ENCODE measurements around the gene SLC27A2. TPM values are rescaled to one million over a fixed set of nuclear protein-coding genes. Genes with fewer than 3 reads are reported as not detected.
"Not testable (repeated sequence)": the region's sequence is repeated elsewhere in the genome, so short reads cannot be mapped to it uniquely, and the experiment has no call there.

SLC27A2 gene
- polyA plus RNA-seq (2011; rRNA removed) (0.11 TPM in 1 of 2 replicates, not detected in the other), polyA minus RNA-seq (2011; rRNA and poly(A)+ RNA removed) (not detected in 2 replicates)

- Histone ChIP-seq H3K4me3 (ENCODE audit: low read depth, low read length) (peak within 1 kb of the TSS; percentile 60), H3K9me3 (ENCODE audit: control insufficient read depth, insufficient read depth, low read length) (no peaks in the 10 kb centered on the region; the same call in 1 of the 2 replicates), H3K27ac (ENCODE audit: low read depth, low read length) (no peak within 1 kb of the TSS), H3K27me3 (ENCODE audit: control insufficient read depth, insufficient read depth, low read length) (peaks cover 34% of the 10 kb centered on the region)
- DNase-seq (ENCODE audit: low read depth, low spot score) = no peak
- ChIA-PET CTCF (no interaction called here), POLR2A (no interaction called here)
- TF ChIP-seq CTCF (IDR thresholded peaks at IDR 0.05; ENCODE audit: low read depth, low read length) = peak; percentile 33; the same call in 1 of the 2 replicates
Measured at GRCh38 chr15:50181969-50182218, at the start of gene SLC27A2. Gene SLC27A2, plus strand, starts transcription at chr15:50182196. Its CDS starts 232 bp downstream, at chr15:50182428.

DNA sequence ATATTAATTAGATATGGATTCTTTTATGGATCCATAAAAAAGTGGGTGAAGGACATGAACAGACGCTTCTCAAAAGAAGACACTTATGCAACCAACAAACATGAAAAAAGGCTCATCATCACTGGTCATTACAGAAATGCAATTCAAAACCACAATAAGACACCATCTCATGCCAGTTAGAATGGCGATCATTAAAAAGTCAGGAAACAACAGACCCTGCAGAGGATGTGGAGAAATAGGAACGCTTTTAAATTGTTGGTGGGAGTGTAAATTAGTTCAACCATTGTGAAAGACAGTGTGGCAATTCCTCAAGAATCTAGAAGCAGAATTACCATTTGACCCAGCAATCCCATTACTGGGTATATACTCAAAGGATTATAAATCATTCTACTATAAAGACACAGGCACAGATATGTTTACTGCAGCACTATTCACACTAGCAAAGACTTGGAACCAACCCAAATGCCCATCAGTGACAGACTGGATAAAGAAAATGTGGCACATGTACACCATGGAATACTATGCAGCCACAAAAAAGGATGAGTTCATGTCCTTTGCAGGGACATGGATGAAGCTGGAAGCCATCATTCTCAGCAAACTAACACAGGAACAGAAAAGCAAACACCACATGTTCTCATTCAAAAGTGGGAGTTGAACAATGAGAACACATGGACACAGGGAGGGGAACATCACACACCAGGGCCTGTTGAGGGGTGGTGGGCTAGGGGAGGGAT is 49.6 kb upstream of the SLC27A2 start:
- CTCF ChIA-PET; DNase-seq (ENCODE audit: low read depth, low spot score); H3K27me3 ChIP-seq (ENCODE audit: control insufficient read depth, insufficient read depth, low read length); H3K9me3 ChIP-seq (ENCODE audit: control insufficient read depth, insufficient read depth, low read length); POLR2A ChIA-PET; H3K27ac ChIP-seq (ENCODE audit: low read depth, low read length); H3K4me3 ChIP-seq (ENCODE audit: low read depth, low read length): not testable (repeated sequence)

- DNase-seq (ENCODE audit: low read depth, low spot score) = peak; percentile 42
- ChIA-PET CTCF (interaction anchor here (0.6 to 1.8 kb wide), 3 partner anchors 11 to 79 kb away, joined by 3 to 4 read pairs (median 3); no protein-coding TSS in a partner anchor), POLR2A (interaction anchor here (0.6 kb wide), 2 partner anchors 219 to 285 kb away, joined by 3 to 4 read pairs; no protein-coding TSS in a partner anchor)
- H3K9me3 ChIP-seq (ENCODE audit: control insufficient read depth, insufficient read depth, low read length) = no peaks in the 10 kb centered on the region
- no peak overlapping the region for H3K27ac ChIP-seq (ENCODE audit: low read depth, low read length)
- no peaks in the 10 kb centered on the region for H3K27me3 ChIP-seq (ENCODE audit: control insufficient read depth, insufficient read depth, low read length)
- TF ChIP-seq CTCF (IDR thresholded peaks at IDR 0.05; ENCODE audit: low read depth, low read length) = no peak
- no peak overlapping the region for H3K4me3 ChIP-seq (ENCODE audit: low read depth, low read length)
Measured at GRCh38 chr15:50134524-50135024, 47.4 kb upstream of the SLC27A2 start.

- no peak for DNase-seq (ENCODE audit: low read depth, low spot score)
- CTCF ChIA-PET = interaction anchor here (0.6 to 1.8 kb wide), 3 partner anchors 10 to 1159 kb away, joined by 3 to 4 read pairs (median 3); no protein-coding TSS in a partner anchor
- Histone ChIP-seq H3K27ac (ENCODE audit: low read depth, low read length) (peak overlapping the region; percentile 23), H3K9me3 (ENCODE audit: control insufficient read depth, insufficient read depth, low read length) (no peaks in the 10 kb centered on the region), H3K4me3 (ENCODE audit: low read depth, low read length) (no peak overlapping the region), H3K27me3 (ENCODE audit: control insufficient read depth, insufficient read depth, low read length) (no peaks in the 10 kb centered on the region)
- POLR2A ChIA-PET = interaction anchor here (0.6 kb wide), 1 partner anchor 285 kb away, joined by 3 read pairs; no protein-coding TSS in a partner anchor
- TF ChIP-seq CTCF (IDR thresholded peaks at IDR 0.05; ENCODE audit: low read depth, low read length) = no peak
Measured at GRCh38 chr15:50135031-50135551, 46.9 kb upstream of the SLC27A2 start.

DNA sequence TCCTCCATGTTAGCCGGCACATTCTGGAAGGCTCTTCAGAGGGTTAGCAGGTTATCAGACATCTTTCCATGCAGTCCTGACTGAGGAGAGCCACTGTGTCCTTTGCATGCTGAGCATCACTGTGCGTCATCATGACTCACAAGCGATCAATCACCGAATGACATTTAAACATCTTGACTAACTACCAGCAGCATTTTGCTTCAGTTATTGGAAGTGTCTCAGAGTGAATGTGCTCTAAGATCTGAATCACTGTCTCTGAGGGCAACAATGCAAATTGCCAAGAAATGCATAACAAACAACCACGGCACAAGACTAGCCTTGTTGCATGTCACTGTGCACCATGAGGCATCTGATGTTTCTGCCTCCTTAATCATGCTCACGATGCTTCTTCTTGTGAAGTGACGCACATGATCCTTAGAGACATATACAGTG is 44.6 kb upstream of the SLC27A2 start:
- POLR2A ChIA-PET = no interaction called here
- H3K27me3 ChIP-seq (ENCODE audit: control insufficient read depth, insufficient read depth, low read length) = no peaks in the 10 kb centered on the region
- CTCF ChIA-PET = interaction anchor here (0.8 to 1.7 kb wide), 5 partner anchors 8 to 902 kb away, joined by 3 to 6 read pairs (median 4); partner anchors contain the start of gene FGF7
- TF ChIP-seq CTCF (IDR thresholded peaks at IDR 0.05; ENCODE audit: low read depth, low read length) = no peak
- DNase-seq (ENCODE audit: low read depth, low spot score) = peak; percentile 79
- H3K4me3 ChIP-seq (ENCODE audit: low read depth, low read length) = no peak overlapping the region
- peak overlapping the region; percentile 75 for H3K27ac ChIP-seq (ENCODE audit: low read depth, low read length)
- no peaks in the 10 kb centered on the region for H3K9me3 ChIP-seq (ENCODE audit: control insufficient read depth, insufficient read depth, low read length)

Measured in AG04450 (cell line).